SK-N-SH (cell line): ENCODE data around the gene KRT33A. TPM values are rescaled to one million over a fixed set of nuclear protein-coding genes. Genes with fewer than 3 reads are reported as not detected.

Experiments used
- CTCF ChIA-PET: fragments of 300-600, 350-600 bp; formaldehyde crosslinking; extraction: SDS; loops from one replicate; lab custom pipeline; 2021; lab: Yijun Ruan, JAX
- POLR2A ChIA-PET: fragments of 350-600 bp; sonication (Branson Sonifier 250); formaldehyde crosslinking; extraction: SDS; loops from one replicate; lab custom pipeline; 2020; ENCODE audit warnings: antibody characterized with exemption, inconsistent platforms; lab: Yijun Ruan, JAX
- DNase-seq: peaks from one replicate; pipeline ENCODE4 v3.0.0; 2012
- H2AFZ ChIP-seq: fragments of 200-600 bp; sonication (generic); 2 replicates; pipeline ENCODE4 v1.8.1; 2016; ENCODE audit warnings: antibody characterized with exemption, mild to moderate bottlenecking, low read depth
- H3F3A ChIP-seq: fragments of 200-600 bp; sonication (generic); replicated peaks from 2 replicates; pipeline ENCODE3; 2016; ENCODE audit warnings: antibody characterized with exemption, mild to moderate bottlenecking; ENCODE audit not compliant: insufficient read depth
- H3K27ac ChIP-seq, 2 experiments: fragments of 200-500 bp in 1 of 2; fragments of 200-600 bp in 1 of 2; sonication (Bioruptor generic) in 1 of 2; sonication (generic), shearing (Covaris generic) in 1 of 2; 2 replicates each; pipeline versions ENCODE4 v1.5.1 to v1.6.1; 2014 to 2016; ENCODE audit warnings: low read depth in 2 of 2, inconsistent platforms in 1 of 2, low read length in 1 of 2, mild to moderate bottlenecking in 1 of 2, mixed read lengths in 1 of 2
- H3K27me3 ChIP-seq: fragments of 200-600 bp; sonication (generic), shearing (Covaris generic); 2 replicates; pipeline ENCODE4 v1.6.1; 2016; ENCODE audit warnings: mixed run types; ENCODE audit not compliant: insufficient read depth
- H3K36me3 ChIP-seq, 2 experiments: fragments of 200-500 bp in 1 of 2; fragments of 200-600 bp in 1 of 2; sonication (Bioruptor generic) in 1 of 2; sonication (generic) in 1 of 2; replicated peaks in 1 of 2; 2 replicates each; pipeline versions ENCODE3 to v1.5.1; 2014 to 2016; ENCODE audit warnings: low read length in 1 of 2, mild to moderate bottlenecking in 1 of 2; ENCODE audit not compliant: insufficient read depth in 2 of 2, control insufficient read depth in 1 of 2
- H3K4me1 ChIP-seq, 2 experiments: fragments of 200-500 bp in 1 of 2; fragments of 200-600 bp in 1 of 2; sonication (Bioruptor generic) in 1 of 2; sonication (generic), shearing (Covaris generic) in 1 of 2; 2 replicates each; pipeline versions ENCODE4 v1.5.1 to v1.6.1; 2014 to 2016; ENCODE audit warnings: low read depth in 1 of 2, low read length in 1 of 2, mixed run types in 1 of 2; ENCODE audit not compliant: insufficient read depth in 2 of 2, control insufficient read depth in 1 of 2
- H3K4me2 ChIP-seq: fragments of 200-600 bp; sonication (generic), shearing (Covaris generic); 2 replicates; pipeline ENCODE4 v1.6.1; 2017; ENCODE audit warnings: mixed run types
- H3K4me3 ChIP-seq, 2 experiments: fragments of 200-500 bp in 1 of 2; fragments of 200-600 bp in 1 of 2; sonication (Bioruptor generic) in 1 of 2; sonication (generic), shearing (Covaris generic) in 1 of 2; 2 replicates each; pipeline versions ENCODE4 v1.5.1 to v1.8.1; 2014 to 2016; ENCODE audit warnings: low read depth in 2 of 2, inconsistent platforms in 1 of 2, low read length in 1 of 2, mild to moderate bottlenecking in 1 of 2, mixed read lengths in 1 of 2, moderate library complexity in 1 of 2
- H3K79me2 ChIP-seq: fragments of 200-600 bp; sonication (generic); 2 replicates; pipeline ENCODE4 v1.8.1; 2017; ENCODE audit warnings: mild to moderate bottlenecking; ENCODE audit not compliant: insufficient read depth
- H3K9ac ChIP-seq: fragments of 200-600 bp; sonication (generic); 2 replicates; pipeline ENCODE4 v1.6.1; 2017; ENCODE audit warnings: mixed run types
- H3K9me2 ChIP-seq: fragments of 200-600 bp; sonication (generic); 2 replicates; pipeline ENCODE4 v1.6.1; 2017; ENCODE audit warnings: mixed run types
- H3K9me3 ChIP-seq: fragments of 200-600 bp; sonication (generic); 2 replicates; pipeline ENCODE4 v1.6.1; 2017; ENCODE audit warnings: mixed run types, mild to moderate bottlenecking, moderate library complexity
- H4K20me1 ChIP-seq: fragments of 200-600 bp; sonication (generic); 2 replicates; pipeline ENCODE4 v1.6.1; 2017; ENCODE audit warnings: mild to moderate bottlenecking, mixed run types; ENCODE audit not compliant: insufficient read depth
- ELF1 ChIP-seq: IDR thresholded peaks from 2 replicates; pipeline ENCODE4 v1.4.0; 2012
- EP300 ChIP-seq, 2 experiments: IDR thresholded peaks; 2 replicates each; pipeline versions ENCODE4 v1.4.0 to v1.6.1; 2012; ENCODE audit warnings: borderline replicate concordance in 1 of 2, low read depth in 1 of 2, low read length in 1 of 2
- FOXJ3 ChIP-seq: sonication (generic); formaldehyde crosslinking; IDR thresholded peaks from 2 replicates; pipeline ENCODE4 v1.5.1; 2020; ENCODE audit warnings: mild to moderate bottlenecking, missing genetic modification reagents
- GABPA ChIP-seq: IDR thresholded peaks from 2 replicates; pipeline ENCODE4 v1.4.0; 2012; ENCODE audit warnings: low read depth, mild to moderate bottlenecking
- JUND ChIP-seq: IDR thresholded peaks from 2 replicates; pipeline ENCODE4 v1.4.0; 2012
- MEF2A ChIP-seq: IDR thresholded peaks from 2 replicates; pipeline ENCODE4 v1.4.0; 2012; ENCODE audit warnings: low read depth, borderline replicate concordance
- NFIC ChIP-seq: IDR thresholded peaks from 2 replicates; pipeline ENCODE4 v1.4.0; 2012; ENCODE audit warnings: borderline replicate concordance
- POLR2AphosphoS5 ChIP-seq: IDR thresholded peaks from 2 replicates; pipeline ENCODE4 v1.6.1; 2012; ENCODE audit warnings: low read depth, low read length
- REST ChIP-seq: IDR thresholded peaks from 2 replicates; pipeline ENCODE4 v1.6.1; 2012; ENCODE audit warnings: mild to moderate bottlenecking, low read depth, low read length, moderate library complexity
- RFX5 ChIP-seq: IDR thresholded peaks from 2 replicates; pipeline ENCODE4 v1.6.1; 2012; ENCODE audit warnings: mild to moderate bottlenecking, improper control_type of control experiment, low read length
- SIN3A ChIP-seq: IDR thresholded peaks from 2 replicates; pipeline ENCODE4 v1.6.1; 2012; ENCODE audit warnings: low read depth, mild to moderate bottlenecking, low read length, moderate library complexity, borderline replicate concordance
- SMC3 ChIP-seq: IDR thresholded peaks from 2 replicates; pipeline ENCODE4 v1.6.1; 2012; ENCODE audit warnings: low read depth, low read length, improper control_type of control experiment
- TEAD4 ChIP-seq: IDR thresholded peaks from 2 replicates; pipeline ENCODE4 v1.4.0; 2012; ENCODE audit warnings: mild to moderate bottlenecking, borderline replicate concordance; ENCODE audit not compliant: insufficient read depth
- YY1 ChIP-seq: IDR thresholded peaks from 2 replicates; pipeline ENCODE4 v1.4.0; 2012; ENCODE audit warnings: low read depth, mild to moderate bottlenecking
- WGBS: methylation state at CpG from one replicate; pipeline ENCODE4 v1.1.6; 2017; ENCODE audit warnings: low lambda C conversion rate; 5-methylcytosine and 5-hydroxymethylcytosine counted together
- polyA plus RNA-seq, 3 experiments: library from polyadenylated mRNA; depleted of rRNA; stranded (reverse); fragments of >200 nt; gene quantifications; 2 replicates each; pipeline ENCODE4 v1.2.3, GENCODE V29; 2012
- TF ChIP-seq, protein P1 (sequence below): IDR thresholded peaks from 2 replicates; pipeline ENCODE4 v1.4.0; 2012; ENCODE audit warnings: low read depth, borderline replicate concordance
- TF ChIP-seq, protein P2 (sequence below): IDR thresholded peaks from 2 replicates; pipeline ENCODE4 v1.4.0; 2012; ENCODE audit warnings: low read depth
- TF ChIP-seq, protein P3 (sequence below): IDR thresholded peaks from 2 replicates; pipeline ENCODE4 v1.4.0; 2012; ENCODE audit warnings: low read depth, borderline replicate concordance

Gene KRT33A
- polyA plus RNA-seq, 1 of the 3 experiments (the other 2 are of a cell fraction), result not detected

DNA sequence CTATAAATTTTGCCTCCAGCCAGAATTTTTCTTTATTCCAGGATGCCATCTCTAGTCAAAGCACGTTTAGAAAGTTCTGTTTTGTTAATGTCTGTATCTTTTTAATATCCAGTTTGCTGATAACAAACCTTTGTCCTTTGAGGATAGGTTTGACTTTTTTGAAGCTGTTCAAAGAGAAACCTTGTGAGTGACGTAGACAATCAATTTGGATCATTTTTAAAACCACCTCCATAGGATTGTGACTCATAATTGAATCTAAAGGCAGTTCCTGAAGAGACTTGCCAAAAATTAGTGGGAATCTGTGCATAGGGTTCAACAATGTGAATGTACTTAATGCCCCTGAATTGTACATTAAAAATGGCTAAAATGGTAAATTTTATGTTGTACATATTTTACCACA, 40.9 kb upstream of the KRT33A start:
- Histone ChIP-seq H3K9ac (no peak overlapping the region), H3K36me3 (no peaks in the 10 kb centered on the region), H4K20me1 (no peaks in the 10 kb centered on the region), H3K4me1 (peaks cover 0 to 4% of the 10 kb centered on the region in 2 experiments; a peak in 1 of 4 replicates), H2AFZ (no peak overlapping the region), H3K9me3 (no peaks in the 10 kb centered on the region), H3K4me2 (no peak overlapping the region), H3K79me2 (no peaks in the 10 kb centered on the region), H3K4me3 (no peak overlapping the region), H3F3A (no peaks in the 10 kb centered on the region), H3K9me2 (no peaks in the 10 kb centered on the region), H3K27ac (no peak overlapping the region), H3K27me3 (no peaks in the 10 kb centered on the region)
- DNase-seq, result no peak
- ChIA-PET POLR2A (no interaction called here), CTCF (interaction anchor here (1.6 to 2.3 kb wide), 2 partner anchors 14 to 158 kb away, joined by 7 to 14 read pairs; no protein-coding TSS in a partner anchor)
- TF ChIP-seq MEF2A (no peak), GABPA (no peak), YY1 (no peak), FOXJ3 (CRISPR knock-in tag) (no peak), NFIC (no peak), SIN3A (no peak), EP300 (IDR thresholded peaks at IDR 0.05; ENCODE audit: borderline replicate concordance in 1 of 2, low read depth in 1 of 2, low read length in 1 of 2) (no peak), RFX5 (no peak), SMC3 (no peak)
- TF ChIP-seq, protein P1, sequence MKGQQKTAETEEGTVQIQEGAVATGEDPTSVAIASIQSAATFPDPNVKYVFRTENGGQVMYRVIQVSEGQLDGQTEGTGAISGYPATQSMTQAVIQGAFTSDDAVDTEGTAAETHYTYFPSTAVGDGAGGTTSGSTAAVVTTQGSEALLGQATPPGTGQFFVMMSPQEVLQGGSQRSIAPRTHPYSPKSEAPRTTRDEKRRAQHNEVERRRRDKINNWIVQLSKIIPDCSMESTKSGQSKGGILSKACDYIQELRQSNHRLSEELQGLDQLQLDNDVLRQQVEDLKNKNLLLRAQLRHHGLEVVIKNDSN, result no peak
- whole genome bisulfite sequencing, result 31% methylated on average over 2 of the region's 2 CpGs

GRCh38 chr17:41390411-41390938, 39.8 kb upstream of the KRT33A start:
- H3K9ac ChIP-seq, result no peak overlapping the region
- no peaks in the 10 kb centered on the region for H3K36me3 ChIP-seq
- no peaks in the 10 kb centered on the region for H3K9me2 ChIP-seq
- no peaks in the 10 kb centered on the region for H3K27me3 ChIP-seq
- no peaks in the 10 kb centered on the region for H3F3A ChIP-seq
- DNase-seq, result no peak
- H2AFZ ChIP-seq, result no peak overlapping the region
- peaks cover 0 to 4% of the 10 kb centered on the region in 2 experiments; a peak in 1 of 4 replicates for H3K4me1 ChIP-seq
- H3K79me2 ChIP-seq, result no peaks in the 10 kb centered on the region
- no peaks in the 10 kb centered on the region for H4K20me1 ChIP-seq
- CTCF ChIA-PET, result interaction anchor here (1.6 to 2.3 kb wide), 2 partner anchors 15 to 159 kb away, joined by 7 to 14 read pairs; no protein-coding TSS in a partner anchor
- TF ChIP-seq FOXJ3 (CRISPR knock-in tag) (no peak), GABPA (no peak), POLR2AphosphoS5 (no peak), JUND (no peak), ELF1 (no peak), SMC3 (no peak), TEAD4 (no peak), SIN3A (no peak), REST (no peak), EP300 (IDR thresholded peaks at IDR 0.05; ENCODE audit: borderline replicate concordance in 1 of 2, low read depth in 1 of 2, low read length in 1 of 2) (no peak)
- TF ChIP-seq, protein P2, sequence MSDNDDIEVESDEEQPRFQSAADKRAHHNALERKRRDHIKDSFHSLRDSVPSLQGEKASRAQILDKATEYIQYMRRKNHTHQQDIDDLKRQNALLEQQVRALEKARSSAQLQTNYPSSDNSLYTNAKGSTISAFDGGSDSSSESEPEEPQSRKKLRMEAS, result no peak
- TF ChIP-seq, protein P1, result no peak
- TF ChIP-seq, protein P3, sequence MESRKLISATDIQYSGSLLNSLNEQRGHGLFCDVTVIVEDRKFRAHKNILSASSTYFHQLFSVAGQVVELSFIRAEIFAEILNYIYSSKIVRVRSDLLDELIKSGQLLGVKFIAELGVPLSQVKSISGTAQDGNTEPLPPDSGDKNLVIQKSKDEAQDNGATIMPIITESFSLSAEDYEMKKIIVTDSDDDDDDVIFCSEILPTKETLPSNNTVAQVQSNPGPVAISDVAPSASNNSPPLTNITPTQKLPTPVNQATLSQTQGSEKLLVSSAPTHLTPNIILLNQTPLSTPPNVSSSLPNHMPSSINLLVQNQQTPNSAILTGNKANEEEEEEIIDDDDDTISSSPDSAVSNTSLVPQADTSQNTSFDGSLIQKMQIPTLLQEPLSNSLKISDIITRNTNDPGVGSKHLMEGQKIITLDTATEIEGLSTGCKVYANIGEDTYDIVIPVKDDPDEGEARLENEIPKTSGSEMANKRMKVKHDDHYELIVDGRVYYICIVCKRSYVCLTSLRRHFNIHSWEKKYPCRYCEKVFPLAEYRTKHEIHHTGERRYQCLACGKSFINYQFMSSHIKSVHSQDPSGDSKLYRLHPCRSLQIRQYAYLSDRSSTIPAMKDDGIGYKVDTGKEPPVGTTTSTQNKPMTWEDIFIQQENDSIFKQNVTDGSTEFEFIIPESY, result no peak
- no peaks in the 10 kb centered on the region for H3K9me3 ChIP-seq
- POLR2A ChIA-PET, result no interaction called here
- H3K27ac ChIP-seq, result no peak overlapping the region
- H3K4me2 ChIP-seq, result no peak overlapping the region
- 76% methylated on average over 7 of the region's 7 CpGs for WGBS
- no peak overlapping the region for H3K4me3 ChIP-seq
